Measurements from ENCODE around the gene SART1.

DNA sequence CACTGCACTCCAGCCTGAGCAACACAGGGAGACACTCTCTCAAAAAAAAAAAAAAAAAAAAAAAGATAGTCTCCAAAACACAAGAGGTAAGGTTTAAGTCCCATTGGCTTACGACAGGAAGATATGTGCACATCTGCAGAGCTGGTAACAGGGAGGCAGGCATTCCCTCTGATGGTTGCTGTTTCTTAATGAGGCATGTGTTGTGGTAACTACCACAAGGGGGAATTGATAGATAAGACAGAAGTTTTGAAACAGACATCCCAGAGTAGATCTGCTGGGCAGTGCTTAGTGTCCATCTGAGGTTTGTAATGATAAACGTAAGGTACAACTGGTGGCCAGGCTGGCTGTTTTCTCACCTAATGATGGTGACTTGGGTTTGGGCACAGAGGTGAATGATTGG is 35.8 kb downstream of the SART1 start:
- TF ChIP-seq, protein P1, sequence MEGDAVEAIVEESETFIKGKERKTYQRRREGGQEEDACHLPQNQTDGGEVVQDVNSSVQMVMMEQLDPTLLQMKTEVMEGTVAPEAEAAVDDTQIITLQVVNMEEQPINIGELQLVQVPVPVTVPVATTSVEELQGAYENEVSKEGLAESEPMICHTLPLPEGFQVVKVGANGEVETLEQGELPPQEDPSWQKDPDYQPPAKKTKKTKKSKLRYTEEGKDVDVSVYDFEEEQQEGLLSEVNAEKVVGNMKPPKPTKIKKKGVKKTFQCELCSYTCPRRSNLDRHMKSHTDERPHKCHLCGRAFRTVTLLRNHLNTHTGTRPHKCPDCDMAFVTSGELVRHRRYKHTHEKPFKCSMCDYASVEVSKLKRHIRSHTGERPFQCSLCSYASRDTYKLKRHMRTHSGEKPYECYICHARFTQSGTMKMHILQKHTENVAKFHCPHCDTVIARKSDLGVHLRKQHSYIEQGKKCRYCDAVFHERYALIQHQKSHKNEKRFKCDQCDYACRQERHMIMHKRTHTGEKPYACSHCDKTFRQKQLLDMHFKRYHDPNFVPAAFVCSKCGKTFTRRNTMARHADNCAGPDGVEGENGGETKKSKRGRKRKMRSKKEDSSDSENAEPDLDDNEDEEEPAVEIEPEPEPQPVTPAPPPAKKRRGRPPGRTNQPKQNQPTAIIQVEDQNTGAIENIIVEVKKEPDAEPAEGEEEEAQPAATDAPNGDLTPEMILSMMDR (conservative IDR thresholded peaks at IDR 0.05; ENCODE audit: low read depth, low read length): no peak
- TF ChIP-seq EZH2 (IDR thresholded peaks at IDR 0.05; ENCODE audit: low read length, unreplicated experiment): no peak
